T-helper 1 cell (primary cell): Measurements from ENCODE around the gene LSP1.
"Not testable (repeated sequence)": the region's sequence is repeated elsewhere in the genome, so short reads cannot be mapped to it uniquely, and the experiment has no call there.

Experiments used
- DNase-seq, 5 donors: peaks; one replicate each; pipeline ENCODE4 v3.0.0-alpha.2; 2012 to 2020

Gene LSP1

GRCh38 chr11:1864831-1865665 lies 12.2 kb downstream of the LSP1 start:
- DNase-seq: no peak

DNA sequence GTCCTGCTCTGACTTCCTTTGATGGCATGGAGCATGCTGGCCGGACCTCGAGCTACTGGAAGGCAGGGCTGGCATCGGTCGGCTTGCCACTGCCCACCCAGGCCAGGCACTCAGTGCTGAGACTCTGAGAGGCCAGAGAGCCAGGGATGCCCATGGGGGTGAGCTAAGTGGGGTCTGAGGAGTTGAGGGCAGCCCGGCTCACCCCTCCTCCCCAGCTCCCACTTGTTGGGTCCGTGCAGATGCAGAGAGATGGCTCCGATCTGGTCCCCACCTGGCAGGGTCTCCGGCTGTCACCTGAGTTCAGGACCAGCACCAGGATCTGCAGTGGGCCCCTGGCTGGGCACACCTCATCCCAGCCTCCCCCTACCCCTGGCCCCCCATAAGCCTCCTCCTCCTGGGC lies 13.3 kb downstream of the LSP1 start:
- DNase-seq: no peak

DNA sequence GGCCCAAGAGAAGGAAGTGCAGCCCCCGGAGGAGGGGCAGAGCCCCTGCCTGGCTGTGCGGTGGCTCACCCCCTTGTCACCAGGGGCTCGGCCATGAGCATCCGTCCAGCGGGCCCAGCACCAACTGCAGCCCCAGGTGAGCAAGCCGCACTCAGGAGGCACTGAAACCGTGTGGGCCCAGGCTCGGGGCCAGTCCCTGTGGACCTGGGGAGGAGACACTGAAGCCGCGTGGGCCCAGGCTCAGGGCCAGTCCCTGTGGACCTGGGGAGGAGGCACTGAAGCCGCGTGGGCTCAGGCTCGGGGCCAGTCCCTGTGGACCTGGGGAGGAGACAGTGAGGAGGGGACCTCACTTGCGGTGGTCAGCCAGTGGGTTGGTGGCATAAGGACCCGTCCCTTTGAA lies 13.9 kb downstream of the LSP1 start:
- no peak for DNase-seq

DNA sequence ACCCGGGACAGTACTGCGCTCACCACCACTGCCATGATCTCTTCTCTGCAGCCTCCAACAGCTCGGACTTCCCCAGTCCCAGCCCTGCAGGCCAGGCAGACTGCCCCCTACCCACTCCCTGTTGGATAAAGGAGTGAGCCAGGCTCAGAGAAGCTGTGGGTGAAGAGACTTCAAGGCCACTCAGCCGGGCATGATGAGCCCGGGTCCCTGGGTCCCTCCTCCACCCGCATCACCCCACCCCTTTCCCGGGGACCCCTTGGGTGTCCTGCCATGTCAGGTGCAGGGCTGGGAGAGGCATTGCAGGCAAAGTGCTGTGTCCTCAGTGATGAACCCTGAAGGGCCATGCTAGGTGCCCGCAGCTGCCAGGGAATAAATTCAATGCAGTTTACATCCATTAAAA lies 14.5 kb downstream of the LSP1 start:
- no peak for DNase-seq

DNA sequence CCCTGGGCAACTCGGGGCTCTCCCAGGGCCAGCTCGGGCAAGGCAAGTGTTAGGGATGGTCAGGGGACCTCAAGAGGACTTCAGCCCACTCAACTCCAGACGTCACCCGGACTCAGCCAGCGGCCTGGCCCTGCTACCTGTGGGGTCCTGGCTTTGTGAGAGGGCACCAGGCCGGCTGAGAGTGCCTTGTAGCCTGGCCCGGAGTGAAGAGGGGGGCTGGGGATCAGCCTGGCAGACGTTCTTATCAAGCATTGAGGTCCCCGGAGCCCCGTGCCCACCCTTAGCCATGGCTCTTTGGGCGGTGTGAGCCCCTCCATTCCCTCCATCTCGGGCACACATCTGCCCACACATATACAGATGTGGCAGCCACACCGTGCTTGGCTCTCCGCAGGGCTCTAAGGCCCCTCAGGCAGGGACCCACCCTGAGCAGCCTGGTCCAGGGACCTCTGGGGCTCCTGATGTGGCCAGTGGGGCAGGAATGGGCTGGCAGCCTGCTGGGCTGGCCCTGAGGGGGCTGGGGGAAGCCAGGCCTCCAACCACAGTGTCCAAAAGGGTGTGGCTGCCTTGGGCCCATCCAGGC lies 15.3 kb downstream of the LSP1 start:
- DNase-seq: no peak

GRCh38 chr11:1868636-1869291 lies 15.9 kb downstream of the LSP1 start:
- DNase-seq: no peak

GRCh38 chr11:1869427-1870325 lies 16.8 kb downstream of the LSP1 start:
- DNase-seq: no peak

GRCh38 chr11:1870326-1870696 lies 17.4 kb downstream of the LSP1 start:
- no peak for DNase-seq

DNA sequence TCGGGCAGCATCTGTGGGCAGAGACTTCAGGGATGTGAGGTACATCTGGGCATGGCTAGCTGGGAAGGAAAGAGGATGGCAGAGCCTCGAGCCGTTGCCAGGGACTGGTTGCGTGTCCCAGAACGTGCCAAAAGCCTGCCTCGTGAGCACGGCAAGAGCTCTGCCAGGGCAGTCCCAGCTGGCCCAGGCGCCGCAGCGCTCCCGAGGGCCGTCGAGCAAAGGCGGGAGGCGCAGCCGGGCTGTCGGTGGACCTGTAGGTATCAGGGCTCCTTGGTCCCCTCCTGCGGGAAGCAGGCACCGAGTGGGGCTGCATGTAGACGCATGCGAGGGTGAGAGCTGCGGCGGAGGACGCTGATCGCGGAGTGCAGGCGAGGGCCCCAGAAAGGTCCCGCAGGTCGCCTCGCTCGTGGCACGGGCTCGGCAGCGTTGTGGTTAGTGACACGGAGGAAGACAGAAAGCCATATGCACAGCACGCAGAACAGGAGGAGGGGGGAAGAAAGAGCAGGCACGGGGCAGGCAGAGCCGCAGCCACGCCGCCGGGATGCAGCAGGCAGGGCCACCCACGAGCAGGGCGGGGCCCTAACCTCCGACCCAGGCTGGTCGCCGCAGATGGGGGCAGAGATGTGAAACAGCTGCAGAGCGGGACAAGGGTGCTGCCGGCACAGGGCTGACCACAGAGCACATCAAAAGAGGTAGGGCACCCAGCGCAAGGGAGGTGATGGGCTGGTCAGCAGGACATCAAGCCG lies 18.0 kb downstream of the LSP1 start:
- peak in 3 of 5 donors; percentile 20 to 49 (median 27) for DNase-seq

DNA sequence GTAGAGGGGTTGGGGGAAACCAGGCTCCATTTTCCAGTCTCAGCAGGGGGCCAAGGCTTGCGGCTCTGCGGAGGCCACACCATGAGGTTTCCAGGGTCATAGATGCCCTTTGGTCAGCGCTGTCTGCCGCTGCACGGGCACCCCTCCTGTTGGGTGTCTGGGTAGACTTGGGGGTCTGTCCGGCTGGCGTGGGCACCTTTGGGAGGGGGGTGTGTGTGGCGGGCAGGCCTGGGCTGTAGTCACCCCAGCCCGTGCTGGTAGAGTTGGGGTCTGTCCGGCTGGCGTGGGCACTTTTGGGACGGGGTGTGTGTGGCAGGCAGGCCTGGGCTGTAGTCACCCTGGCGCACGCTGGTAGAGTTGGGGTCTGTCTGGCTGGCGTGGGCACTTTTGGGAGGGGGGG lies 18.6 kb downstream of the LSP1 start:
- DNase-seq: no peak

GRCh38 chr11:1872267-1872985 lies 19.5 kb downstream of the LSP1 start:
- DNase-seq: no peak

DNA sequence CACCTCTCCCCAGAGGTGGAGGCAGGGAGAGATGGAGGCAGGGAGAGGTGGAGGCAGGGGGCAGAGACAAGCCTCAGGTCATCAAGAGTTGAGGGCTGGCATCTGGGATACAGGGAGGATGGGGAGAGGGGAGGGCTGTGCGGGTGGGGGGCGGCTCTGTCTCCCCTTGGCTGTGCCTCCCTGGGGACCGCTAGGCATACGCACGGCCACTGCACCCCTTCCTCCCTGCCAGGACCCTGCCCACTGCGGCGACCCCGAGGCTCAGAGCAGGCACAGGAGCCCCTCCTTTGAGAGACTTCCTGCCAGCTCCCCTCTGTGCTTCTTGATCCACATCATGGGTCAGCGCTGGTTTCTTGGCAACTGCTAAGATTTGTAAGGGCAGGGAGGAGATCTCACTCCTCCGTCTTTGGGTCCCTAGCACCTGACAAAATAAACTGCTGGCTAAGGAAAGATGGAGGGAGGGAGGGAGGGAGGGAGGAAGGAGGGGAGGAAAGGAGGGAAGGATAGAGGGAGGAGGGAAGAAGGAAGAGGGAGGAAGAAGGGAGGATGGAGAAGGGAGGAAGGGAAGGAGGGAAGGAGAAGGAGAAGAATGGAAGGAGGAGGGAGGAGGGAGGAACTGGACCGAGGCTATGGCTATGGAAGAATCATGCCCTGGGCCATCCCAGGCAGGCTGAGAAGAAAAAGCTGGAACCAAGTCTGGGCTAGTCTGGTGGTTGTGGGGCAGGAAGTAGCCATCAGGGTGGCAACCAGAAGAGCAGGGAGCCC lies 20.3 kb downstream of the LSP1 start:
- no peak for DNase-seq

DNA sequence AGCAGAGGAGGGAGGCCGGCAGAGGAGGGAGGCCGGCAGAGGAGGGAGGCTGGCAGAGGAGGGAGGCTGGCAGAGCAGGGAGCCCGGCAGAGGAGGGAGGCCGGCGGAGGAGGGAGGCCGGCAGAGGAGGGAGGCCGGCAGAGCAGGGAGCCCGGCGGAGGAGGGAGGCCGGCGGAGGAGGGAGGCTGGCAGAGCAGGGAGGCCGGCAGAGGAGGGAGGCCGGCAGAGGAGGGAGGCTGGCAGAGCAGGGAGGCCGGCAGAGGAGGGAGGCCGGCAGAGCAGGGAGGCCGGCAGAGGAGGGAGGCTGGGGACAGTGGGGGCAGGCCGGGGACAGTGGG lies 20.9 kb downstream of the LSP1 start:
- DNase-seq: not testable (repeated sequence)

DNA sequence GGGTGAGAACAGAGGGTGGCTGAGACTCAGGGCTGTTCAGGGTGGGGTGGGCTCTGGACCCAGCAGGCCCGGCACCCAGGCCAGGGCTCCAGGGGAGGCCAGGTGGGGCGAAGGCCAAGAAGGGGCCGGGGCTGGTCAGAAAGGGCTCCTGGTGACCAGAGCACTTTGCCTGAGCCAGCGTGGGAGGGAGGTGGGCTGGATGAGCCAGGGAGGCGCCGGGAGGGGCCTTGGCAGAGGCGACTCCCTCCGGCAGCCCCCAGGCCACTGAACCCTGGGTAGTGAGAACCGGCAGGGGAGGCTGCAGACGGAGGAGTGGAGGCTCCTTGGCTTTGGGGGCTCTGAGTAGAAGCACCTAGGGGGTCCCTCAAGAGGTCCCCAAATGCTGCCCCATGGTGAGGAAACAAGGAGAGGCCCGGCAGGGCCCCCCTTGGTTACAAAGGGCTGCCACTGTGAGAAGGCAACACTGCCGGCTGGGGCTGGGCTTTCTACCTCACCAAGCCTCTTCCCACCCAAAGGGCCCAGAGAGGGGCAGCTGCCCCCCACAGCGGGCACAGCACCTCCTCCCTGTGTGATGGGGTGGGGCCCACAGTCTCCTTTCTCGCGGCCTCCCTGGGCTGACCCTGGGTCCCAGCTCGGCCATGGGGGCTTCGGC lies 21.7 kb downstream of the LSP1 start:
- peak in 1 of 5 donors; percentile 5 for DNase-seq

DNA sequence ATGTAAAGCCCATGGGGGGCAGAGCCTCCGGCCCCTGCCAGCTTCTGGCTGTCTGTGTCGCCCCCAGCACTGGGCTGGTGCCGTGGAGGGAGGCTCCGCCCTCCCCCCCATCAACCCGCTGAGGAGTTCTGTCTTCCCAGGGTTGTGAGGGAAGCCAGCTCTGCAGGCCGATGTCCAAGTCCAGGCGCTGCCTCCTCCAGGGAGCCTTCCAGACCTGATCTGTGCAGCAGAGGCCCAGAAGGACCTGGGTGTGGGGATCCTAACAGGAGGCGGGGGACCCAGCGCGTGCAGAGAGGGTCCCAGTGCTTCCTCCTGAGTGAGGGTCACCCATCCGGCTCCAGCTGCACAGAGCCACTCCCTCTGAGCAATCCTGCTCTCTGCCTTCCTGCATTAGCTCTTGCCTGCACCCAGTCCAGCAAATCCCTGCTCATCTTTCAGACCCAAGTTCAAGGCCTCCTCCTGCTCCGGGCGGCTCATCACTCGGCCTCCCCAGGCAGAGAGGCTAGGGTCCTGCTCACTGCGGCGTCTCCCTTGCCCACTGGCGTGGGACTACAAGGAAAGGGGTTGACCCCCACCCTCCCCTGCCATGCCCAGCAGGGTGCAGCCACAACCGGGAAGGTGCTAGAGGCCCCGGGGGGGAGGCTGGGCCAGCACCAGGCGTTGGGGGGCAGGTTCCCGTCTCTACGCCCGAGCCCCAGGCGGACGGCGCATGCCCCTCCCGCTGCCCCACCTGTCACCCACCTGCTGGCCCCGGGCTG lies 22.4 kb downstream of the LSP1 start:
- peak in 2 of 5 donors; percentile 5 to 10 for DNase-seq

DNA sequence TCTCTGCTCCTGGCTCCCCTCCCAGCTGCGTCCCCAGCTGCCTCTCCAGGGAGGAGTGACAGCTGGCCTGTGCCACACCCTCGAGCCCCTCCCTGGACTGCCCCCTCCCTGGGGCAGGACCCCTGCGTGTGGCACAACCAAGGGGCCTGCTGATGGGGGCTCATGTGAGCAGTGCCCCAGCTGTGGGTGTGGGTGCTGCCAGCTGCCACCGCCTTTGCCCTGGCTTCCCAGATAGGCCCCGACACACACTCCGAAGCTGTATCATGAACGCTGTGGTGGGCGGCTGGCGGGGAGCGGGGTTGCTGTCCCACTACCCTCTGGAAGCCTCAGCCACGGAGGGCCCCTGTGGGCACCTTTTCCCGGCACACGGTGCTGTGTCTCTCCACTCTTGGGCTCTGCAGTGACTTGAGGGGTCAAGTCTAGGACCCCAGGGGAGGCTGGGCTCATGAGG lies 23.0 kb downstream of the LSP1 start:
- DNase-seq: peak in 2 of 5 donors; percentile 4 to 9

DNA sequence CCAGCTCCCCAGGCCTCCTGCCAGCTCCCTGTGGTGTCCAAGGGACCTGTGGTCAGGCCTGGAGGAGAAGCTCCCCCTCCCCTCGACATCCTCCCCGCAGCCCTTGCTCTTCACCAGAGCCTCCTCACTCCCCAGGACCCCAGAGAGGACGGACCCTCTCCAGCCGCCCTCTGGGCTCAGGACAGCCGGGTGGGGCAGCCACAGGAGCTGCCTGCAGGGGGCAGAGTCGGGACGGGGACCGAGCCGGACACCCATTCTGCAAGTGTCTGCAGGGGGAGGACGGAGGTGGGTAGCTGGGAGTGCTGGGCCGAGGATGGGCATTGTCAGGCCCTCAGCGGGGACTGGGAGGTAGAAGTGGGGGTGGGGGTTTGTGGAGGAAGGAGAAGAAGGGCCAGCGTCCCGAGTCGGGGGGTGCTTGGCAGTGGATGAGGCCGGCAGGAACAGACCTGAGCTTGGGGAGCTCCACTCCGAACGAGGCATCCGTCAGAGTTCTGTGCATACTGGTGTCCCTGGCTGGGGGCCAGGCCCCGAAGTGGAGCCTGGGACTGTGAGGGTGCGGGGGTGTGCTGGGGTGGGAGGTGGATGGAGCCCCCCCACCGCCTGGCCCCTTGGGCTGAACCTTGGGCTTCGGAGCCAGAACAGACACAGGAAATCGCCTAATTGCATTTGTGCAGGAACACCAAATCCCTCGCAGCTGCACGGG lies 23.6 kb downstream of the LSP1 start:
- peak in 2 of 5 donors; percentile 5 to 8 for DNase-seq
